ENCODE data around the gene HPN. TPM values are rescaled to one million over a fixed set of nuclear protein-coding genes. Genes with fewer than 3 reads are reported as not detected.

Gene HPN
- total RNA-seq, 1 donor from 2014 or later: 3.4 TPM

DNA sequence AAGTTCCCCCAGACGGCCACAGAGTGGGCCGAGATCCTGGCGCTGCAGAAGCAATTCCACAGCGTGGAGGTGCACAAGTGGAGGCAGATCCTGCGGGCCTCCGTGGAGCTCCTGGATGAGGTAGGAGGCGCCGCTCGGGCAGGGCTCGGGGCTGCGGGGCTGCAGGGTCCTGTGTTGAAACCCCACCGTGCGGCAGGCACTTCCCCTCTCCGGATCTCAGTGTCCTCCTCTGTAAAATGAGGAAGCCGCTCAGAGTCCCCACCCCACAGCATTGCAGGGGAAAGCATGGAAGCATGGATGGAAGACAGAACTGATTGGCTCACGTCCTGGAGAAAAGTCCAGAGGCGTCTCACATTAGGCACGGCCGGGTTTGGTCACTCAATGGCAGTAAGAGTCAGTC lies 18.1 kb upstream of the HPN start:
- Histone ChIP-seq H3K4me3 (no peak overlapping the region), H3K4me1 (no peaks in the 10 kb centered on the region), H3K36me3 (peaks cover 87% of the 10 kb centered on the region), H3K9me3 (replicated peaks) (no peaks in the 10 kb centered on the region), H3K27ac (replicated peaks) (no peak overlapping the region), H3K27me3 (ENCODE audit: low read depth) (no peaks in the 10 kb centered on the region)
- no peak for TF ChIP-seq CTCF (IDR thresholded peaks at IDR 0.05; ENCODE audit: borderline replicate concordance)
- intact Hi-C loops (cut with micrococcal nuclease): no loop called here
- DNase-seq: no peak

DNA sequence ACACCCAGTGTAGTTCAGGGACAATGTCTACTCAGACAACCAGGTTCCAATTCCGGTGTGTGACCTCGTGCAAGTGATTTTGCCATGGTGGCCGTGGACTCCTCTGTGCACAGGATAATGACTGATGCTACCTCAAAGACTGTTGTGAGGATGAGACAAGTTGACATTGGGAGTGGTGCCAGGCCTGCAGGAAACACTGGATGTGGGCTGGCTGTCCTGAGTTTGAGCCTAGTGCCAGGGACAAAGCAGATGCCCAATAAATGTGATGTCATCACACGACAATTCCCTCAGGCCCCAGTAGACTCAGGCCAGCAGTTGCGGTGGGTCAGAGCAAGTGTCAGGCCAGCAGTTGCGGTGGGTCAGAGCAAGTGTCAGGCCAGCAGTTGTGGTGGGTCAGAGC lies 17.4 kb upstream of the HPN start:
- Histone ChIP-seq H3K4me1 (no peaks in the 10 kb centered on the region), H3K9me3 (replicated peaks) (no peaks in the 10 kb centered on the region), H3K36me3 (peaks cover 80% of the 10 kb centered on the region), H3K4me3 (no peak overlapping the region), H3K27me3 (ENCODE audit: low read depth) (no peaks in the 10 kb centered on the region), H3K27ac (replicated peaks) (no peak overlapping the region)
- intact Hi-C loops (cut with micrococcal nuclease): no loop called here
- no peak for TF ChIP-seq CTCF (IDR thresholded peaks at IDR 0.05; ENCODE audit: borderline replicate concordance)
- no peak for DNase-seq

- H3K9me3 ChIP-seq (replicated peaks): no peaks in the 10 kb centered on the region
- H3K27me3 ChIP-seq (ENCODE audit: low read depth): no peaks in the 10 kb centered on the region
- no peak overlapping the region for H3K27ac ChIP-seq (replicated peaks)
- H3K4me3 ChIP-seq: no peak overlapping the region
- peaks cover 61% of the 10 kb centered on the region for H3K36me3 ChIP-seq
- no peak for TF ChIP-seq CTCF (IDR thresholded peaks at IDR 0.05; ENCODE audit: borderline replicate concordance)
- intact Hi-C loops (cut with micrococcal nuclease): no loop called here
- H3K4me1 ChIP-seq: peaks cover 8% of the 10 kb centered on the region
- DNase-seq: no peak
Observed at GRCh38 chr19:35025969-35026368, 15.6 kb upstream of the HPN start.

GRCh38 chr19:35026418-35026817 lies 15.1 kb upstream of the HPN start:
- no peak for TF ChIP-seq CTCF (IDR thresholded peaks at IDR 0.05; ENCODE audit: borderline replicate concordance)
- Histone ChIP-seq H3K27ac (replicated peaks) (no peak overlapping the region), H3K36me3 (peaks cover 57% of the 10 kb centered on the region), H3K4me1 (peaks cover 13% of the 10 kb centered on the region), H3K27me3 (ENCODE audit: low read depth) (no peaks in the 10 kb centered on the region), H3K4me3 (no peak overlapping the region), H3K9me3 (replicated peaks) (no peaks in the 10 kb centered on the region)
- intact Hi-C loops (cut with micrococcal nuclease): no loop called here
- DNase-seq: no peak

DNA sequence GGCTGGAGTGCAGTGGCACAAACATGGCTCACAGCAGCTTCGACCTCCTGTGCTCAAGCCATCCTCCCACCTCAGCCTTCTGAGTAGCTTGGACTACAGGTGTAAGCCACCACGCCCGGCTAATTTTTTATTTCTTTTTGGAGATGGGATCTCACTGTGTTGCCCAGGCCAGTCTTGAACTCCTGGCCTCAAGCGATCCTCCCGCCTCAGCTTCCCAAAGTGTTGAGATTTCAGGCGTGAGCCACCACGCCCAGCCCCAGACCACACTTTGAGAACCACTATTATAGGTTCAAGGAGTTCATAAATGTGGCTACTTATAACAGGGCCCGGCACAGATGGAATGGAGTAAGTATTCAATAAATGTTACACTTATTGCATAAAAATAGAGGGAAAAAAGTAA lies 14.5 kb upstream of the HPN start:
- DNase-seq: no peak
- H3K4me1 ChIP-seq: peaks cover 16% of the 10 kb centered on the region
- no peak overlapping the region for H3K27ac ChIP-seq (replicated peaks)
- no peak overlapping the region for H3K4me3 ChIP-seq
- no peak for TF ChIP-seq CTCF (IDR thresholded peaks at IDR 0.05; ENCODE audit: borderline replicate concordance)
- peaks cover 51% of the 10 kb centered on the region for H3K36me3 ChIP-seq
- no peaks in the 10 kb centered on the region for H3K9me3 ChIP-seq (replicated peaks)
- H3K27me3 ChIP-seq (ENCODE audit: low read depth): no peaks in the 10 kb centered on the region
- intact Hi-C loops (cut with micrococcal nuclease): no loop called here
